ENCODE results near the gene TBC1D2B. TPM values are rescaled to one million over a fixed set of nuclear protein-coding genes. Genes with fewer than 3 reads are reported as not detected.

TBC1D2B gene
- total and polyA plus RNA-seq, 2 of the 4 experiments (the other 2 are of a cell fraction), result 17.7 to 28.3 TPM

DNA sequence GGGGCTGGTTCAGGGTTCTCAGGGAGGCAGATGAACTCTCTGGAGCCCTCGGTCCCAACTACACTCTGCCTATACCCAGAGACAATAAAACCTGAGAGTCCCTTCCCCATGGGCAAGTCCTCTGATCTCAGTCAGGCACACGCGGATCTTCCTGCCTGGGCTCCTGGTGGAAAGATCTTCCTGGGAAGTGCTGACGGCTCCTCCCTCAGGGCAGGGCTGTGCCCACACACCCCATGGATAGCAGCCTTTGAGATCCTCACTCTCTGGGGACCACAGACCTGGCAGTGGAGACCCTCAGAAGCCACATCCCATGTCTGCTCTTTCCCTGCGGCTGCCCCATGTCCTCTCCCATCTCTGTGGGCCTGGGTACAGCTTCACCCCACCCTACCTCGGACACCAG is 25.2 kb upstream of the TBC1D2B start (continued):
- no peak for TF ChIP-seq USF2 (IDR thresholded peaks at IDR 0.05; ENCODE audit: low read depth, low read length)
- no peak for TF ChIP-seq BHLHE40 (IDR thresholded peaks at IDR 0.05; ENCODE audit: low read depth, low read length)
- no peak for TF ChIP-seq RAD21 (IDR thresholded peaks at IDR 0.05; ENCODE audit: low read length)
- no peak for TF ChIP-seq CEBPB (IDR thresholded peaks at IDR 0.05; ENCODE audit: low read depth, low read length)

DNA sequence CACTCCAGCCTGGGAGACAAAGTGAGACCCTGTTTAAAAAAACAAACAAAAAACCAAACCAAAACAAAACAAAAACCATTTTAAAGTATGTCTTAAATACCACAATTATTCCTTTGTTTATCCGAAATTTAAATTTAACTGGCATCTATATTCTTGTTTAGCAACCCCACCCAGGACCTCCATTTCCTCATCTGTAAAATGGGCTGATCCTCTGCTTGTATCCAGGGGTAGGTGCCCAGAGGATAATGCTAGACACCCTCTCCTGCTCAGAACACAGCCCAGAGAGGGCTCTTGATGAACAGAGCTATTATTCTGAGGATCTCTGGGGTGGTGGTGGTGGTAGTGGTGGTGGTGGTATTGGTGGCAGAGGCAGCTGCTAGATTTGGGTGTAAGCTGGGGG is 24.7 kb upstream of the TBC1D2B start:
- H3K79me1 ChIP-seq (ENCODE audit: low read depth in 1 of 2, low read length in 2 of 2), result no peaks in the 10 kb centered on the region
- H3K56ac ChIP-seq (ENCODE audit: extremely low read depth, insufficient read depth, low read length), result no peak overlapping the region
- H4K8ac ChIP-seq (ENCODE audit: low read depth in 2 of 2, low read length in 2 of 2), result no peak overlapping the region
- no peak overlapping the region for H4K5ac ChIP-seq (ENCODE audit: low read depth, low read length)
- H2AFZ ChIP-seq (replicated peaks; ENCODE audit: low read length, poor library complexity), result no peak overlapping the region
- no peaks in the 10 kb centered on the region for H3K9me3 ChIP-seq (ENCODE audit: control insufficient read depth, insufficient read depth, low read length)
- H2BK20ac ChIP-seq (ENCODE audit: low read depth, low read length), result no peak overlapping the region
- H3K14ac ChIP-seq (replicated peaks; ENCODE audit: low read depth, low read length), result no peak overlapping the region
- POLR2A ChIA-PET (ENCODE audit: unreplicated experiment), result no interaction called here
- H3K4me3 ChIP-seq (ENCODE audit: insufficient read depth, low read depth, low read length), result no peak overlapping the region
- no peak overlapping the region for H3K23ac ChIP-seq (ENCODE audit: low read depth, low read length)
- no peaks in the 10 kb centered on the region for H4K20me1 ChIP-seq (ENCODE audit: insufficient read depth, low read length)
- H3K27ac ChIP-seq (ENCODE audit: insufficient read depth, low read length), result no peak overlapping the region
- in situ Hi-C loops (cut with MboI; ENCODE audit: low sequenced_read_pairs) (no loop called here), dilution Hi-C loops (cut with HindIII; ENCODE audit: low sequenced_read_pairs, unreplicated experiment) (no loop called here), intact Hi-C loops (cut with micrococcal nuclease) (no loop called here)
- no TSS peak for BruUV-seq (replicated peaks)
- no peak overlapping the region for H3K18ac ChIP-seq (ENCODE audit: low read depth, low read length)
- no peak for TF ChIP-seq POLR2A (IDR thresholded peaks at IDR 0.05; ENCODE audit: low read depth, low read length)
- TF ChIP-seq, protein P1, sequence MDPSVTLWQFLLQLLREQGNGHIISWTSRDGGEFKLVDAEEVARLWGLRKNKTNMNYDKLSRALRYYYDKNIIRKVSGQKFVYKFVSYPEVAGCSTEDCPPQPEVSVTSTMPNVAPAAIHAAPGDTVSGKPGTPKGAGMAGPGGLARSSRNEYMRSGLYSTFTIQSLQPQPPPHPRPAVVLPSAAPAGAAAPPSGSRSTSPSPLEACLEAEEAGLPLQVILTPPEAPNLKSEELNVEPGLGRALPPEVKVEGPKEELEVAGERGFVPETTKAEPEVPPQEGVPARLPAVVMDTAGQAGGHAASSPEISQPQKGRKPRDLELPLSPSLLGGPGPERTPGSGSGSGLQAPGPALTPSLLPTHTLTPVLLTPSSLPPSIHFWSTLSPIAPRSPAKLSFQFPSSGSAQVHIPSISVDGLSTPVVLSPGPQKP (IDR thresholded peaks at IDR 0.05; ENCODE audit: borderline replicate concordance, low read depth, low read length), result no peak
- no peak for TF ChIP-seq MAFK (IDR thresholded peaks at IDR 0.05; ENCODE audit: low read depth, low read length)
- no peak for TF ChIP-seq NFE2L2 (IDR thresholded peaks at IDR 0.05; ENCODE audit: low read depth, low read length)
- TF ChIP-seq RCOR1 (IDR thresholded peaks at IDR 0.05; ENCODE audit: insufficient replicate concordance, low read length), result no peak
- no peak for TF ChIP-seq FOS (IDR thresholded peaks at IDR 0.05; ENCODE audit: low read depth, low read length)
- TF ChIP-seq MAZ (IDR thresholded peaks at IDR 0.05; ENCODE audit: borderline replicate concordance, low read depth, low read length), result no peak
- TF ChIP-seq BHLHE40 (IDR thresholded peaks at IDR 0.05; ENCODE audit: low read depth, low read length), result no peak
- no peak for TF ChIP-seq MXI1 (IDR thresholded peaks at IDR 0.05; ENCODE audit: borderline replicate concordance, low read depth, low read length)
- no peak for TF ChIP-seq CEBPB (IDR thresholded peaks at IDR 0.05; ENCODE audit: low read depth, low read length)
- TF ChIP-seq USF2 (IDR thresholded peaks at IDR 0.05; ENCODE audit: low read depth, low read length), result no peak
- TF ChIP-seq CHD1 (IDR thresholded peaks at IDR 0.05; ENCODE audit: low read depth, low read length), result no peak
- H3K4me2 ChIP-seq (ENCODE audit: low read depth, low read length), result no peak overlapping the region
- ATAC-seq (ENCODE audit: low read depth), result no peak
- 100% methylated on average over 1 of the region's 1 CpG; no CpG with 5 or more reads in 1 of the 2 experiments for WGBS, 2 experiments (ENCODE audit: extremely low coverage in 2 of 2, insufficient read length in 1 of 2)
- H3K9me1 ChIP-seq (ENCODE audit: insufficient read depth, low read length), result no peaks in the 10 kb centered on the region
- no peaks in the 10 kb centered on the region; the same call in 1 of the 2 replicates for H3K4me1 ChIP-seq (ENCODE audit: control insufficient read depth, insufficient read depth, low read length)
- no peak overlapping the region for H3K9ac ChIP-seq (ENCODE audit: low read depth, low read length)
- no peak overlapping the region for H2AK5ac ChIP-seq (ENCODE audit: low read depth, low read length)
- no peak overlapping the region for H2BK15ac ChIP-seq (ENCODE audit: low read depth, low read length)
- no peak for DNase-seq
- H4K91ac ChIP-seq (ENCODE audit: insufficient read depth, low read depth, low read length), result no peak overlapping the region
- peaks cover 19% of the 10 kb centered on the region for H3K27me3 ChIP-seq (ENCODE audit: control insufficient read depth, insufficient read depth, low read length)
- H3K4ac ChIP-seq (ENCODE audit: low read depth, low read length), result no peak overlapping the region
- H2BK5ac ChIP-seq (ENCODE audit: low read depth, low read length, poor library complexity, severe bottlenecking), result no peak overlapping the region
- no peak overlapping the region for H2AK9ac ChIP-seq (replicated peaks; ENCODE audit: low read depth, low read length, poor library complexity)
- CTCF ChIA-PET, result no interaction called here
- H3K36me3 ChIP-seq (ENCODE audit: control insufficient read depth, insufficient read depth, low read length), result no peaks in the 10 kb centered on the region
- H2BK120ac ChIP-seq (ENCODE audit: low read depth, low read length), result no peak overlapping the region

Measured in IMR-90 (cell line).